Bone marrow (tissue), 2 donors: ENCODE results near the gene KRTAP4-4.
A peak's percentile ranks its signal among the peaks of the same experiment; 100 is the strongest.
"Not testable (repeated sequence)": the region's sequence is repeated elsewhere in the genome, so short reads cannot be mapped to it uniquely, and the experiment has no call there.

ENCODE experiments used
- DNase-seq, 2 donors: peaks; one replicate each; lab custom pipeline; 2025; lab: John Stamatoyannopoulos, UW

Gene KRTAP4-4

GRCh38 chr17:41148971-41149651, 11.4 kb downstream of the KRTAP4-4 start:
- not testable (repeated sequence) for DNase-seq

GRCh38 chr17:41147531-41148204, 12.9 kb downstream of the KRTAP4-4 start:
- DNase-seq: no peak

- no peak for DNase-seq
Observed at GRCh38 chr17:41145261-41145660, 15.3 kb downstream of the KRTAP4-4 start.

GRCh38 chr17:41144846-41145245, 15.7 kb downstream of the KRTAP4-4 start:
- DNase-seq: no peak

GRCh38 chr17:41141361-41141760, 19.2 kb downstream of the KRTAP4-4 start:
- no peak for DNase-seq

- no peak for DNase-seq
Observed at GRCh38 chr17:41140360-41141131, 20.0 kb downstream of the KRTAP4-4 start, which contains the start of gene KRTAP4-6. Gene KRTAP4-6 (minus strand): TSS chr17:41140544. CDS start chr17:41140487, 57 bp downstream.

GRCh38 chr17:41139865-41140264, 20.7 kb downstream of the KRTAP4-4 start:
- not testable (repeated sequence) for DNase-seq

- no peak for DNase-seq
Observed at GRCh38 chr17:41133880-41134735, 26.4 kb downstream of the KRTAP4-4 start.

GRCh38 chr17:41131979-41132378, 28.6 kb downstream of the KRTAP4-4 start:
- no peak for DNase-seq

GRCh38 chr17:41127371-41127770, 33.2 kb downstream of the KRTAP4-4 start:
- DNase-seq: no peak

GRCh38 chr17:41126412-41126811, 34.1 kb downstream of the KRTAP4-4 start:
- no peak for DNase-seq

GRCh38 chr17:41125064-41125463, 35.5 kb downstream of the KRTAP4-4 start:
- DNase-seq: no peak

GRCh38 chr17:41123991-41124371, 36.6 kb downstream of the KRTAP4-4 start, which contains the start of gene KRTAP4-12:
Gene KRTAP4-12 (minus strand): TSS chr17:41124182. CDS start chr17:41124122, 60 bp downstream.
- not testable (repeated sequence) for DNase-seq

GRCh38 chr17:41123292-41123990, 37.1 kb downstream of the KRTAP4-4 start:
- not testable (repeated sequence) for DNase-seq

- DNase-seq: no peak
Observed at GRCh38 chr17:41121742-41122141, 38.8 kb downstream of the KRTAP4-4 start.

- DNase-seq: peak in 1 of 2 donors; percentile 84
Observed at GRCh38 chr17:41119696-41120690, 40.6 kb downstream of the KRTAP4-4 start.

GRCh38 chr17:41118721-41119120, 41.8 kb downstream of the KRTAP4-4 start:
- DNase-seq: no peak

GRCh38 chr17:41117846-41118386, 42.6 kb downstream of the KRTAP4-4 start, which contains the start of gene KRTAP4-11:
Gene KRTAP4-11 (minus strand): TSS chr17:41118373. CDS start chr17:41118315, 58 bp downstream.
- not testable (repeated sequence) for DNase-seq

- no peak for DNase-seq
Observed at GRCh38 chr17:41116297-41116696, 44.3 kb downstream of the KRTAP4-4 start.
